OCI-LY7 (cell line): ENCODE data around the gene COG7. TPM values are rescaled to one million over a fixed set of nuclear protein-coding genes. Genes with fewer than 3 reads are reported as not detected.

Source experiments
- BruUV-seq: library from RNA; stranded (reverse); fragments of 400-500 nt; replicated peaks from 2 replicates; lab custom pipeline; 2021; lab: Mats Ljungman, UMichigan
- CTCF ChIA-PET: fragments of 300-600 bp; sonication (Branson Sonifier 250); formaldehyde crosslinking; loops from one replicate; lab custom pipeline; 2022; ENCODE audit warnings: antibody characterized with exemption; ENCODE audit not compliant: unreplicated experiment; lab: Charles Lee
- POLR2A ChIA-PET: fragments of 300-600 bp; sonication (Branson Sonifier 250); formaldehyde crosslinking; loops from one replicate; lab custom pipeline; 2022; ENCODE audit warnings: antibody characterized with exemption; lab: Charles Lee
- DNase-seq: peaks from one replicate; pipeline ENCODE4 v3.0.0-alpha.2; 2015; ENCODE audit warnings: low spot score
- H2AFZ ChIP-seq: fragments of 200-600 bp; sonication (generic), shearing (Covaris generic); 2 replicates; pipeline ENCODE4 v1.6.1; 2014; ENCODE audit warnings: mild to moderate bottlenecking, antibody characterized with exemption, low read length, moderate library complexity
- H3K27ac ChIP-seq: fragments of 200-600 bp; sonication (generic); 2 replicates; pipeline ENCODE4 v1.5.1; 2014; ENCODE audit warnings: mixed run types, low read depth, mild to moderate bottlenecking, moderate library complexity, low read length, inconsistent platforms; ENCODE audit not compliant: poor library complexity, severe bottlenecking
- H3K36me3 ChIP-seq: fragments of 200-600 bp; sonication (generic); 2 replicates; pipeline ENCODE4 v1.6.1; 2014; ENCODE audit warnings: mild to moderate bottlenecking, antibody characterized with exemption, low read length, moderate library complexity, mixed read lengths; ENCODE audit not compliant: insufficient read depth
- H3K4me1 ChIP-seq: fragments of 200-600 bp; sonication (generic); 2 replicates; pipeline ENCODE4 v1.5.1; 2014; ENCODE audit warnings: mild to moderate bottlenecking, low read length; ENCODE audit not compliant: insufficient read depth, poor library complexity, severe bottlenecking
- H3K4me2 ChIP-seq: fragments of 200-600 bp; sonication (generic); 2 replicates; pipeline ENCODE4 v1.6.1; 2014; ENCODE audit warnings: mild to moderate bottlenecking, low read length
- H3K4me3 ChIP-seq: fragments of 200-600 bp; sonication (generic); 2 replicates; pipeline ENCODE4 v1.5.1; 2014; ENCODE audit warnings: mild to moderate bottlenecking, low read depth, low read length; ENCODE audit not compliant: poor library complexity, severe bottlenecking
- H3K79me2 ChIP-seq: fragments of 200-600 bp; sonication (generic); 2 replicates; pipeline ENCODE4 v1.6.1; 2016; ENCODE audit warnings: low read depth, mild to moderate bottlenecking, low read length, moderate library complexity, mixed read lengths; ENCODE audit not compliant: insufficient read depth
- H3K9me2 ChIP-seq: fragments of 200-600 bp; sonication (generic); 2 replicates; pipeline ENCODE4 v1.6.1; 2016; ENCODE audit warnings: mild to moderate bottlenecking, low read length, mixed read lengths; ENCODE audit not compliant: insufficient read depth
- H3K9me3 ChIP-seq: fragments of 200-600 bp; sonication (generic); 2 replicates; pipeline ENCODE4 v1.6.1; 2014; ENCODE audit warnings: mild to moderate bottlenecking, mixed run types, low read length, mixed read lengths
- H4K20me1 ChIP-seq: fragments of 200-600 bp; sonication (generic); 2 replicates; pipeline ENCODE4 v1.6.1; 2014; ENCODE audit warnings: mild to moderate bottlenecking, antibody characterized with exemption, low read length, moderate library complexity, mixed read lengths; ENCODE audit not compliant: insufficient read depth
- EZH2phosphoT487 ChIP-seq: fragments of 200-600 bp; sonication (generic); IDR thresholded peaks from 2 replicates; pipeline ENCODE4 v1.6.1; 2018; ENCODE audit warnings: low read depth, borderline replicate concordance, mild to moderate bottlenecking, mixed run types, antibody characterized with exemption, low read length, moderate library complexity, mixed read lengths
- intact Hi-C: fragments of 100-400 bp; cut with micrococcal nuclease; formaldehyde crosslinking; loops from one replicate; pipeline ENCODE4 v1.10.0; 2022; ENCODE audit not compliant: unreplicated experiment
- total RNA-seq, 2 experiments: library from RNA; depleted of rRNA in 1 of 2; stranded (reverse); fragments of >200 nt in 1 of 2; shearing (Covaris generic) in 1 of 2; gene quantifications; 2 replicates each; pipeline ENCODE4 v1.2.3, GENCODE V29; 2014 to 2022
- TF ChIP-seq, protein P1 (sequence below): fragments of 200-600 bp; sonication (generic); conservative IDR thresholded peaks from 2 replicates; pipeline ENCODE4 v1.5.1; 2014; ENCODE audit warnings: mild to moderate bottlenecking, antibody characterized with exemption, low read length, moderate library complexity, mixed read lengths

COG7 gene
- total RNA-seq, 2 experiments from 2014 or later, result 11.4 to 21.0 TPM

DNA sequence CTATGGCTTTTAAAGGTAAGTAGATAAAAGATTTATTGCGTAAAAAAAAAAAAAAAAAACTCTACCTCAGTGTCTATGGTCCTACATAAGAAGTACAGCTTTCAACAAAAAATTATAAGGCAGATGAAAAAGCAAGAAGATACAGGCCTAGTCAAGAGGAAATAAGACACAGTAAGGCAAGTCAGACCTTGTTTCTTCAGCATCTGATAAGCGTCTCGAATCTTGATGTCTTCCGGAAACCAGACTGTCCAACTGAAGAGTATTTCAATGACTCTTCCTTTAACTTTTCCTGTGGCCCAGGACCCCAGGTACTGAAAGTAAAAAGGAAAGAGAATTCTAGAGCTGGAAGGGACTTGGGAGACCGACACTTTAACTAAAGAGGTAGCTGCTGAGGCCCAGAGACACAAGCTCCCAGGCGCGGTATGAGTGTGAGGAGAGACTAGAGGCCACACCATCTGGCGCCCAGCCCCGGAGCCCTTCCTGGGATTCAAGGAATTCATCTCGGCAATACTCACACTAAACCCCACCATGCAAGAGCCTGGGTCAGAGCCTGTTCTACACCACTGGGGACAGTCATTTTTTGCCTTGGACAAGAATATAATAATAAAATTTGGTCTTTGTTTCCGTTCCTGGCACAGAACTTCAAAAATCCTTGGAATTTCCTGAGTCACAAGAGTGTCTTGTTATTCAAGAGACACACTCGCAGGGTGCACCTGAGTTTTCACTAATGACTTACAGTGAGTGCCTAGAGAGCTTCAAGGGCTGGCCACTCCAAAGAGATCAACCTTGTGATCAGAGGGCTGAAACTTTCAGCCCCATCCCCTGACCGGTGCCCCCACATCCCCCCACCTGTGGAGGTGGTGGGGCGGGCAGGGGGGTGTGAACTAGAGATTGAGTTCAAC is 38.8 kb upstream of the COG7 start:
- no peak overlapping the region for H3K4me3 ChIP-seq

DNA sequence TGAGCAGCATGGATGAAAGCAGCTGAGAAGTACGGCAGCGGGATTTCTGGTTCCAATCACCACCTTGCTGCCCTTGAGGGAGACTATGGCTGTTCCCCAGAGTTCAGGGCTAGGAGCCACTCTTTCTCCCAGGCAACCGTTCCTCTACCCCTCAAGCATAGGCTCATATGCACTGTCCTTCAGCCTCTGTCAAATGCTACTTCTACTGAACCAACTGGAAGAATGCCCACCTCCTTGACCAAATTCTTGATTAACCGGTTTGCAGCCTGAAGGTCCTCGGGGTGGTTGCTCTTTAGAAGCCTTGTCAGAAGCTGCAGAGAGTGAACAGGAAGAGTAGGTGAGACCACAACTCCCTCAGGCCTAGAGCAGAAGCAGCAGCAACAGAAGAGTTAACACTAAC is 33.5 kb upstream of the COG7 start:
- Histone ChIP-seq H2AFZ (no peak overlapping the region), H3K79me2 (peaks cover 23% of the 10 kb centered on the region; the same call in 1 of the 2 replicates), H3K9me2 (no peaks in the 10 kb centered on the region), H3K9me3 (no peaks in the 10 kb centered on the region), H3K27ac (no peak overlapping the region), H3K36me3 (peaks cover 100% of the 10 kb centered on the region), H3K4me1 (no peaks in the 10 kb centered on the region), H4K20me1 (peaks cover 5% of the 10 kb centered on the region; the same call in 1 of the 2 replicates), H3K4me3 (no peak overlapping the region), H3K4me2 (no peak overlapping the region)
- POLR2A ChIA-PET, result no interaction called here
- TF ChIP-seq, protein P1, sequence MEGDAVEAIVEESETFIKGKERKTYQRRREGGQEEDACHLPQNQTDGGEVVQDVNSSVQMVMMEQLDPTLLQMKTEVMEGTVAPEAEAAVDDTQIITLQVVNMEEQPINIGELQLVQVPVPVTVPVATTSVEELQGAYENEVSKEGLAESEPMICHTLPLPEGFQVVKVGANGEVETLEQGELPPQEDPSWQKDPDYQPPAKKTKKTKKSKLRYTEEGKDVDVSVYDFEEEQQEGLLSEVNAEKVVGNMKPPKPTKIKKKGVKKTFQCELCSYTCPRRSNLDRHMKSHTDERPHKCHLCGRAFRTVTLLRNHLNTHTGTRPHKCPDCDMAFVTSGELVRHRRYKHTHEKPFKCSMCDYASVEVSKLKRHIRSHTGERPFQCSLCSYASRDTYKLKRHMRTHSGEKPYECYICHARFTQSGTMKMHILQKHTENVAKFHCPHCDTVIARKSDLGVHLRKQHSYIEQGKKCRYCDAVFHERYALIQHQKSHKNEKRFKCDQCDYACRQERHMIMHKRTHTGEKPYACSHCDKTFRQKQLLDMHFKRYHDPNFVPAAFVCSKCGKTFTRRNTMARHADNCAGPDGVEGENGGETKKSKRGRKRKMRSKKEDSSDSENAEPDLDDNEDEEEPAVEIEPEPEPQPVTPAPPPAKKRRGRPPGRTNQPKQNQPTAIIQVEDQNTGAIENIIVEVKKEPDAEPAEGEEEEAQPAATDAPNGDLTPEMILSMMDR, result no peak
- no peak for TF ChIP-seq EZH2phosphoT487
- BruUV-seq, result no TSS peak
- CTCF ChIA-PET, result no interaction called here
- intact Hi-C loops, result no loop called here
- no peak for DNase-seq

More for the DNA sequence above, 38.8 kb upstream of the COG7 start:
- H4K20me1 ChIP-seq, result peaks cover 20% of the 10 kb centered on the region; the same call in 1 of the 2 replicates
- no peak overlapping the region for H2AFZ ChIP-seq
- H3K27ac ChIP-seq, result no peak overlapping the region
- peaks cover 6% of the 10 kb centered on the region for H3K4me1 ChIP-seq
- BruUV-seq, result no TSS peak
- H3K9me2 ChIP-seq, result no peaks in the 10 kb centered on the region
- no peaks in the 10 kb centered on the region for H3K9me3 ChIP-seq
- POLR2A ChIA-PET, result interaction anchor here (0.6 to 0.7 kb wide), 2 partner anchors 26 to 136 kb away, joined by 3 to 5 read pairs; no protein-coding TSS in a partner anchor
- H3K36me3 ChIP-seq, result peaks cover 100% of the 10 kb centered on the region
- H3K79me2 ChIP-seq, result peaks cover 70% of the 10 kb centered on the region
- H3K4me2 ChIP-seq, result no peak overlapping the region
- CTCF ChIA-PET, result no interaction called here
- TF ChIP-seq, protein P1, result no peak
- no peak for TF ChIP-seq EZH2phosphoT487
- intact Hi-C loops, result loop anchor here (2.0 kb wide), 1 partner anchor 13 kb away; no protein-coding TSS in a partner anchor
- no peak for DNase-seq
